Activated CD4-positive, CD25-positive, alpha-beta regulatory T cell (primary cell): ENCODE results near the gene MBNL1.

Experiments
- DNase-seq, 4 experiments: peaks; one replicate each; lab custom pipeline; 2025; lab: John Stamatoyannopoulos, UW

MBNL1 gene

DNA sequence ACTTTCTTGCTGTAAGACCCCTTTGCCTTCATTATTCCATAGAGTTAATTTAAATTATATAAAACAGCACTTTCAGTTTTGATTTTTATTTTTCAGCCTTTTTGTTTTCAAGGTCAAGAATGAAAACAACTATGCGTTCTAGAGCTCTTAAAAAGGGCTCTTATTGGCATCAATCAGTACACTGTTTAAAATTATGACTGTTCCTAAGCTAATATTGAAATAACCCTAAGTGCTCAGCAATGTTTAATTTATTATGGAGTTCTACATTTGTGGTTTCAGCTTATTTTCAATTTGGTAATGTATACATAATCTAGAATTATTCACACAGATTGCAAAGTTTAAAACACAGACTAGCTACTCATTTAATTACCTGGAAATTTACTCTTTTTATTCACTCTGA lies 179.4 kb downstream of the MBNL1 start:
- no peak for DNase-seq

DNA sequence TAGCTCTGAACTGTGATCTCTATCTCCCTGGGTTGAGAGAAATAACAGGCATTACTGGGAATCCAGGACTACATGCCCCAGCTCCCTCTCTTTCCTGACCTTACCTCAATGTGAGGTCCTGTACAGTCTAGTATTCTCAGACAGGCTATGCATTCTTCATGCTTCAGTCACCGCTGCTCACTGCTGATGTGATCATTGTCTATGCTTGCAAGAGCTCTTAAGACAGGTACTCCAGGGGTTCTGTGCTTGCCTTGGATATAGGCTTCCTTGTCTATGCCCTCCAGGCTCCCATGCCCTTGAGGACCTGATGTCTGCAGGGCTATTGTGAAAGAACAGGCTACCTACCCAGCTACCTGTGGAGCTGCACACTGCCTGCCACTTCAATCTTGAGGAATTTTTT lies 183.6 kb downstream of the MBNL1 start:
- no peak for DNase-seq

DNA sequence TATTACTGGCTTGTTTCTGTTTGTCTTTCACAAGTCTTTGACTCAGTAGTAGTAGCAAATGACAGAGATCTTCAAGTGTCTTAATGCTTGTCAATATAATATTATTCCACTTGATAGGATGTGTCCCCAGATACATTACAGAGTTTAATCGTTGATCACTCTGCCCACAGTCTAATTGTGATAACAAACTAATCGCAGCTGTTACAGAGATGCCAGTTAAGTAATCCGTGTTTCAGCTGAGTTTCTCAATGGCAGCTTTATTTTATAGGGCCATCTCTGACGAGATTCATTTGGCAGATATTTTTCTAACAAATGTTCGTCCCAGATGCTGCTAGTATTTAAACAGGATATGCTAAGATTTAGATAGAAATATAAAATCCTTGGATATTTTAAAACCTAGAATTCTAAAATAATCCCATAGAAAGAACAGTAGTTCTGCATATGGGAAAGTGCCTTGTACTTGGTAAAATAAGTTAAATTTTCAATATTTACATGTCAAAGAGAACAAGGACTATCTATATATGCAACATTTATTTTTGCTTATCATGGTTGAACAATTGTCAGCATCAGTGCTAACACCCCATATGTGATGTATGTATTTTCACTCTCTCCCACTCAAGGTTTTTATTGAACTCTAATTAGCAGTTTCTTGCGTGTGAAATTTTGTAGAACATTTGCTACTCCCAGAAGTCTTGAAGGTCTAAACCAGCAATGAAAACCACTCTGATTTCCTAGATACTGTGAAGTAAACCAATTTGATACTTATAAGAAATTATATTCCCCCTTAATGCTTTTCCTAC lies 185.5 kb downstream of the MBNL1 start:
- DNase-seq = no peak

DNA sequence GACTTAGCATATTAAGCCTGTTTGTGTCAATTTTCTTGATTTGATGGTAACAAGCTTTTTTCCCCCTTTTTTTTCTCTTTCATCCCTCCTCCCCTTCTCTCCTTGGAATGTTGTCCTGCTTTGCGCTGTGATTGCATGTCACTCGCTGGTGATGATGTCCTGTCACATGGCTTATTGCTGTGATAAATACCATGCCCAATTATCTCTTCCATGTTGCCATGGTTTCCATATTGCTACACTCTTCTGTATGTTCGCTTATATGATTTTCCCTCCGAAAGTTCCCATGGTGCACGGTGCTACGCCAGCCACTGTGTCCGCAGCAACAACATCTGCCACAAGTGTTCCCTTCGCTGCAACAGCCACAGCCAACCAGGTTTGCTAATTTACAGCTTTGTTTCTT lies 187.3 kb downstream of the MBNL1 start:
- DNase-seq = no peak

DNA sequence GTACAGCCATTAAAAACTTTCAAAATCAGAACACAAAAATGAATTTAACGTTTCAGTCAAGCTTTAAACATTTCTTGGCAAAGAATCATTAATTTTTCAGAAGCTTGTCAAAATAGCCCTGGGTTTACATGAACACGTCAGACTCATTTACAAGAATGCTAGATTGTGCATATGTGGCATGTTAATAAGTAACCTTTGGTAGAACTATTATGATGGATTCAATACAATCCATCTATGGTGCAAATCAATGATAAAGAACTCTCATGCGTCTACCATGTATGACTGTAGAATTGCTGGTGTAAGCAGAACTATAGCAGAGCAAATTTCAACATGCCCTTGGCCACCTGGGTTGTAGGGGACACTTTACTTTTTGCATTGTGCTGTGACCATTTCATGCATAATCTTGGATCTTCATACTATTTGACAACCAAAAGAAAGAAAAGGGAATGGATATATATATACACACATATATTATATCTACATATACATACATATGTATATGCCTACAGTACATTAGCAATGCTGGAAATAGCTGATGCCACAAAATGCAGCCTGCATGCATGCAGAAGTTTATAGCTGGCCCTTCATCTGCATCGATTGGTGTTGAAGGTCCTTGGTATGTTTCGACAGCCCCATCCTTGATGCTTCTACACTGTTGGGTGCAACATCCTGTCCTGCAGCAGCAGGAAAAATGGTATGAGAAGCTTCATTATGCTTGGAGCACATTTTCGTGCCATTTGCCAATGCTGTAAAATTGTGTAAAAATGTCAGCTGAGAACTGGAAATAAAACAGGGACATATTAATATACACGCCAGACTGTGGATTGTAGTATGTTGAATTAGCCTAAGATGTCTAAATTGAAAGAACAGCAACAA lies 189.0 kb downstream of the MBNL1 start:
- DNase-seq = no peak

DNA sequence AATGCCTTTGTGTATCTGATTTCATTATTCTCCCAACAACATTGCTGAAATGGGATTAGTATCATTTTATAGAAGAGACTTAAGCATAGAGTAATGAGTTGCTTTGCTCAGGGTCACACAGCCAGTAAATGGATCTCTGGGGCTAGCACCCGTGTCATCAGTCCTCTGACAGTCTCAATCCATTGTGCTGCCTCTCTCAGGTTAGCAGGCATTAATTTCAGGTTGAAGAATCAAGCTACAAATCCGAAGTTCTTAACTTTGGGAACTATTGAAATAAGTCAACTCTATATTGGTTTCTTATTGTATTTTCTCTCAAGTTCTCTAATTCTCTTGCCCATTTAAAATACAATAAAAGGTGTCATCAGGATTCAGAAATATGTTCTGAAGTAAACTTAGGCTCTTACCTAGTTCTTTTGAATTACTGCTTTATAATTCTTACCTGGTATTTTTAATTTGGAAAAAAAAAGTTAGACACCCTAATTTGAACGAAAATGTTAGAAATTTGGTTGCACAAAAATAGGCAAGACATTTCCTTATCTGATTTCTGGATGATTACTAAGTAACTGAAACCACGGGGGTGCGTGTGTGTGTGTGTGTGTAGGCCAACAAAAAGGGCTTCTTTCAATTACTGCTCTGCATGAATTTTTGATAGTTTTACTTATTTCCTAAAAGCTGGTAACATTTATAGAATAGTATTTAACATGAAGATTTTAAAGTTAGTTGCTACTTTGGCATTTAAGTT lies 189.8 kb downstream of the MBNL1 start:
- no peak for DNase-seq

DNA sequence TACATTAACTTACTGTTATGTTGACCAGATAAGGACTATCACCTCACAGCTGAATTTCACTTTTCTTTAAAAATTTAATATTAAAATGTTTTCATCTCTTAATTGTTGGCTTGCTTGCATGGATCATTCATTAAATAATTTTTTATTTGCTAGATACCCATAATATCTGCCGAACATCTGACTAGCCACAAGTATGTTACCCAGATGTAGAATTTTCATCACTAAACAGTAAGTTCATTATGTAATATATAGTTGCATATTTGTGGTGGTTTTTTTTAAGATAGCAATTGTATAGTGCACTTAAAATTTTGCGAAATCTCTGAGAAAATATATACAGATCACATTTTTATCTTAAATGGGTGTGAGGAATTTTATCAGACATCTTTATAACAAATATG lies 190.4 kb downstream of the MBNL1 start:
- no peak for DNase-seq

DNA sequence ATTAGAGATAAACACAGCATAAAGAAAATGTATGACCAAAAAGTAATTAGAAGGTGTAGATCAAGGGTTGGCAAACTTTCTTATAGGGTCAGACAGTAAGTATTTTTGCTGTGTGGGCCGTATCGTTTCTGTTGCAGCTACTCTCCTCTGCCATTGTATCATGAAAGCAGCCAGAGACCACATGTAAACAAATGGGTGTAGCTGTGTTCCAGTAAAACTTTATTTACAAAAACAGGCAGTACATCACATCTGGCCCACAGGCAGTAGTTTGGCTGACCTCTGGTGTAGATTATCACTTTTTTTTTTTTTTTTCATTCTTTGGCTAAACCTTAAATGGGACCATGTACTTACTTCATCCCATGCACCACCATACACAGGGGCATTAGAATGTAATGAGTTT lies 190.8 kb downstream of the MBNL1 start:
- no peak for DNase-seq

DNA sequence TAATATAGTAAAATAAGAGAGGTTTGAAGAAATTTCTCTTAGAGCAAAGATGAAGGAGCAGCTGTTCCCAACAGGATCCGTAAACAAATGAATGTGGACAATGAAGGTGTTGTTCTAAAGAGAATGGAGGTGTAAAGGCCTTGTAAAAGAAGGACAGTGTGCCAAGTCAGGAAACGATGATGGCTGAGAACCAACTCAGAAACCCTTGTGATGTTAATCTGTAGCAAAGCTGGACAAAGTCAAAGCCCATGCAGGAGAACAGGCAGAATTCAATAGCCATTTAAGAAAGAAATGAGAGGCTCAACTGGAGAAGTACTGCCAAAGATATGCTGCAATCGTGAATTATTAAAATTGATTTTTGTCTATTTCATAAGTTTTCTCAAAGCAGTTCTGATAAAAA lies 192.2 kb downstream of the MBNL1 start:
- no peak for DNase-seq

DNA sequence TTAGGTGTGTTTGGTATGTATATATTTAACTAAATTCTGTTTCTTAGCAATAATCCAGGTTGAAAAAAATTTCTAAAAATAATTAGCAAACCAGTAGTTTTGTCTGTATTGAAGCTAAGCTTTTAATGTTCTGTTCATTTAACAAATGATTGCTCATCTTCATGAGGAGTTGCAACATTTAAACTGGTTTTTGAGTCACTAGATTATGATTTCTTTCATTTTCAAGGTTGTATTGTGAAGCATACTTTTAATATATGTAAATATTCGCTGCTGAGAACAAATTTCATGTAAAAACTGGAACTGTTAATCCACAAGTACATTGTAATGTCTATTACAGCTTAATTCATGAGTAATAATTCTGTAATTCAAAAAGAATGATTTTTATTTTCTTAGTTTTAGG lies 192.7 kb downstream of the MBNL1 start:
- DNase-seq = no peak

DNA sequence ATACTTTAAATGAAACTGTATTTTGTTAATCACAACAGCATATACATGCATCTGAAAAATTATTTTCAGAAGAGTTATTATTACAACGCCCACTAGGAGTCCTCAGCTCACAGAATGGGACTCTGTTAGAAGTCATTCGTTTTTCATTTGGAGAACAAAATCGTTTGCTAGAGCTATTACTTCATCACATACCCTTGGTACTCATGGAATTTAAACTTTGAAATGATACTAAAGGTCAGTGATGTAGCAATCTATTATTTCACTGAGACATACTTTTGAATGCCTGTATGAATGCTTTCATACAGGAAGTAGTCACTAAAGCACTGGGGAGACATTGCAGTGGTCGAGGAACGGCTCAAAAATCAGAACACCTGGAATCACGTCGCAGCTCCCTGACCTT lies 198.1 kb downstream of the MBNL1 start:
- no peak for DNase-seq

DNA sequence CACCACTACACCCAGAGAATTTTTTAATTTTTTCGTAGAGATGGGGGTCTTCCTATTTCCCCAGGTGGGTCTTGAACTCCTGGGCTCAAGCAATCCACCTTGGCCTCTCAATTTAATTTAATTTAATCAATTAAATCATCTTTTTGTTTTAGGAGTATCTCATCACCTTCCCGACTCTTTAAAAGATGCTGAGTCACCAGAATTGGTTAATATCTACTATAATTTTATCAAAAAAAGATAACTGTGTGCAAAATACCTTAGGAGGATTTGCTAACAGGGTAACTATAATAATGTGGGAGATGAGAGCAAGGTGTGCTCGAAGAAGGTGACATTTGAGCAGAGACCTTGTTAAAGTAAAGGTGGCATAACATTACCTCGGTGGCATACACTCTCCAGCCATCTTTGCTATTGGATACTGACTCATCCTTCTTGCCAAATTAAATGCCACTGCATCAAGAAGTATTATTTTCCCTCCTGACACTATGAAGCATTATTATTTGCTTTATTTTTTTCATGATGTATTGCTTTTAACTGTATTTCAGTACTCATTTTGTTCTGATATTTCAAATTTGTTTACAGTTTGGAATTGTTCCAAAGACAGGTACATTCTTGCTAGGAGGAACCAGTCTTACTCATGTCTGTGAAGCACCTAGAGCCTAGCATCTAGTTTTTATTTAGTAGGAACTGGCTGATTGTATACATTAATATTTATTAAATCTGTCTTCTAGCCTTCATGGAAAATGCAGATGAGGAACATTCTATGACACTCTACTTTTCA lies 200.7 kb downstream of the MBNL1 start:
- no peak for DNase-seq

DNA sequence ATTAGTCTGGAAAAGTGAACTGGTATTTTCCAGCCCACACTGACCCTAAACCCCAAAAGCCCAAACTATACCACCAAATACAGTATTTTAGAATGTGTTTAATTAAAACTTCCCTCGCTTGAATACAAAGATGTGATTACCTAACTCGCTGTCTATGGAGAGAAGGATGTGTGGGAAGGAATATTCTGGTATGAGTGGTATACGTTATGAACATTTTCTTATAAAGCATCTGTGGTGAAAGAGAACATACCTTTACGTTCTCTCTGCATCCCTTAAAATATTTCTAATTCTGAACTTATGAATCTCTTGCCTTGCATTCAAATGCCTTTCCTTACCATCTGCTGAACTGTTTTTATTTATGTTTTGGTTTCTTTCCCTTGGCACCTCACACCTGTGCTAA lies 201.4 kb downstream of the MBNL1 start:
- DNase-seq = no peak

DNA sequence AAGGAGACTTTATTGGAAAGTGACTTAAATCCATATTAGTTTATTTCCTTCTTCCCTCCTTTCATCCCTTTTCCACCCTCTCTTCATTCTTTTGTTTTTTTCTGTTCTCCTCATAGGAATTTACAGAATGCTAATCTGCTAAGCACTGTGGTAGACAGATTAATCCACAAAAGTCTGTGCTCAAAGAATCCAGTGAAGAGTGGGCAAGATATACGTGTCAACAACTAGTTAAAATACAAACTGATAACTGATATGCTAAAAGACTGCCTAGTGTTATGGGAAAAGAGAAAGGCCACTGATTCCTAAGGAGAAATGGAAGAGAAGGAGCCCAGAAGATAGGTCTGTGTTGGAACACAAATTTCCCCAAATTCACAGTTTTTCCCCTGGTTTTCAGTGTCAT lies 202.2 kb downstream of the MBNL1 start:
- no peak for DNase-seq

DNA sequence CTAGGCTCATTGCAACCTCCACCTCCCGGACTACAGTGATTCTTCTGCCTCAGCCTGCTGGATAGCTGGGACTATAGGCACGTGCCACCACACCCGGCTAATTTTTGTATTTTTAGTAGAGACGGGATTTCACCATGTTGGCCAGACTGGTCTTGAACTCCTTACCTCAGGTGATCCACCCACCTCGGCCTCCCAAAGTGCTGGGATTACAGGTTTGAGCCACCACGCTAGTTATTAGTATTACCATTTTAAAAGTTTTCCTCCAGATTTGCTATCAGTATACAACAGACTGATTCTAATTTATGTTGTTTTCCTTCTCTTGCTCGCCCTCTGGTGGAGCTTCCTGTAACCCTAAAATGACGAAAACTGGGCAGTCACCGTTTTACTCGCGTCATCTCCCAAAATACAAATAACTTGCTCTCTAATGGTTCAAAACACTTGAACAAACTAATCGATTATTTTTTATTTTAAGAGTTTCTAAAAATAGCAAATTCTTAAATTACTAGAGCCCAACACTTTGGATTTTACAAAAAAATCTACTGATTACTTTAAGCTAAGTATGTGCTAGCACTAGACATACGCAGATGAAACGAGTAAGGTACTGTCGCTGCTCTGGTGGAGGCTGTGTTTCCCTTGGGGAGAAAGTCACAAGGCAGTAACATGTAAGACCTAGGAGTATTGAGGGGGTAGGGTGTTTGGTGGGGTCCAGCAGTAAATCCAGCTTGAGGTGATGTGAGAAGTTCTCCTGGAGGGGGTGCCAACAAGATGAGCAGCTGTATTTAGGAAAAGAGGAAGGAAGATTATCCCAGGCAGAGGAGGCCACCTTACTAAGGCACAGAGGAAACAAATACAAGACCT lies 203.3 kb downstream of the MBNL1 start:
- peak; percentile 30 to 44 (median 32) for DNase-seq

DNA sequence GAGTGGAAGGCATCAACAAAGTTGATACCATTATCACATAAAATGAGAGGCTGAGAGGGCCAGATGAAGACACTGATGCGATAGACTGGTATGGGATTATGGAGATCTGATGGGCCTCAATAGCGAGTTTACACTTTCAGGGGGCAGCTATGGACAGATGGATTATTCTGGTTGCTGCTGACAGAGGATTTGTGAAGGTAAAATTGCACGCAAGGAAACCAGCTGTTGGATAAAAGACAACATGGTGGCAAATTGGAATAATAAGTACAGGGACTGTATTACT lies 203.9 kb downstream of the MBNL1 start:
- no peak for DNase-seq

DNA sequence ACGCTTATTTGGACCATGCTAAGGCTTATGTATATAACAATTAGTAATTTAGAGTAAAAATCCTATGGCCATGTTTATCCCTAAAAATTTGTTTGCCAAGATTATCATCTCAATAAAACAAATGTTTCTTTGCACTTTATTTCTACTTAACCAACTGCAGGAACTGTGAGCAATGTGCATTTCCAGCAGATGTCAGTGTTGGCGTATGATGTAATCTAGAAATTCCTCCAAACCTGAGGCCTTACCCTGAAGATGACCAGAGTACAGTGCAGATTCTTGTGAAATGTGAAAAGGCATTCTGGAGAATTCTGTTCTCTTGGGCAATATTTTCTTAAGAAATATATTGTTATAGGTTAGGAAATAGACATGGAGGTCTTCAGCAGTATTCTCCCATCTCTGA lies 205.9 kb downstream of the MBNL1 start:
- no peak for DNase-seq

DNA sequence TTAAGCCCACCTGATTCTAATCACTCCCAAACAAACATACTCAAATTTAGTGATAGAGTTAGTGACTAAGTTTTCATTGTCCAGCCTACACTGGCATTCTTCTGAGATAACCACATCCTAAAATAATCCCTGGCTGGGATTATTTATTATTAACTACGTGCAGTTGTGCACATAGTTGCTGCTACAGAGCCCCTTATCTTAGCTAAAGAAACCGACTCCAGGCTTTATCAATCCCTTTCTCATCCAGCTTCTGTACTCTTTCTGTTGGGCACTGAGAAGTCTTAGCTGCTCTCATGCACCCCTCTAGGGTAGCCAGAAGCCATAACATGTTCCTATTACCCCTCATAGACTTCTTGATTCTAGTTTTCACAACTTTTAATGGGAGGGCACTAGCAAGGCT lies 208.7 kb downstream of the MBNL1 start:
- no peak for DNase-seq

DNA sequence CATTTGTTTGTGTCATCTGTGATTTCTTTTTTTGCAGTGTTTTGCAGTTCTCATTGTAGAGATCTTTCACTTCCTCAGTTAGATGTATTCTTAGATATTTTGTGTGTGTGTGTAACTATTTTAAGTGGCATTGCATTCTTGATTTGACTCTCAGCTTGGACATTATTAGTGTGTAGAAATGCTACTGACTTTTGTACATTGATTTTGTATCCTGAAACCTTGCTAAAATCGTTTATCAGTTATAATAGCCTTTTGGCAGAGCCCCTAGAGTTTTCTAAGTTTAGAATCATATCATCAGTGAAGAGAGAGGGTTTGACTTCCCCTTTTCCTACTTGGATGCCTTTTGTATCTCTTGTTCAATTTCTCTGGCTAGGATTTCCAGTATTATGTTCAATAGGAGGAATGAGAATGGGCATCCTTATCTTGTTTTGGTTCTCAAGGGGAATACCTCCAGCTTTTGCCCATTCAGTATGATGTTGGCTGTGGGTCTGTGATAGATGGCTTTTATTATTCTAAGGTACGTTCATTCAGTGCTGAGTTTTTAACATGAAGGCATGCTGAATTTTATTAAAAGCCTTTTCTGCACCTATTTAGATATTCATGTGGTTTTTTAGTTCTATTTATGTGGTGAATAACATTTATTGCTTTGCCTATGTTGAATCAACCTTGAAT lies 211.7 kb downstream of the MBNL1 start:
- no peak for DNase-seq

DNA sequence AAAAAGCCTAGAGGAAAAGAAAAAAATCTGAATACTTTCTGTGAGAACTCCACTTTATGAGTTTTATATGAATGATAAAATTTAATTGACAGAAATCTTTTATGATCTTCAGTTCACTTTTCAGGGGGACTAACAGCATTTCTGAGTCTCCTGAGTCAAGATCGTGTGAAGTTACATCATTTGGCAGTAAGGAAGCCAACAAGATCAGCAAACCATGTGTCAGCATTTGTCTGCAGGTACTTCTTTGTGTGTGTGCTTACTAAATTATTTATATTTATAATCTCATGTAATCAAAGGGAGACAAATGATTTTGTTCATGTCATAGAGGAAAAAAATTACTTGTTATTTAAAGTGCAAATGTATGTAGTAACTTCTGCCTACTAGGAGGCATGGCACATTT lies 217.6 kb downstream of the MBNL1 start:
- no peak for DNase-seq

DNA sequence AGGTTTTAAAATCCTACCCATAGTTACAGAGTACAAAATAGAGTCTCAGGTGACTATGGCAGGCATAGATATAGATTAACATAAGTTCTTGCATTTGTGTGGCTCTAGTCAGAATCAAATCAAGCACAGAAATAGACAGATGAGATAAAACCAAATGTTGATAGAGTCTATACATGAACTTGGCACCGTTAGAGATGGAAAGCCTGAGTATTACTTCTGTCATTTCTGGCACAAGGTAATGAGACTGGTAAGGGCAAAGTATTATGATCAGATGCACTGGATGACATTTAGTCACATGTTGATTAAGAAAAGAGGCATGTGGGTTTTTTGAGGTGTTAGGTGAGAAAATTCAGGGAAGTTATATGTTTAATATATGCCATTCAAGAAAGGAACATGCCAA lies 219.7 kb downstream of the MBNL1 start:
- DNase-seq = no peak
